Measurements from ENCODE around the gene TIGD3. TPM values are rescaled to one million over a fixed set of nuclear protein-coding genes. Genes with fewer than 3 reads are reported as not detected.

The TIGD3 gene
- total RNA-seq, 6 experiments from 2014 or later = 0.10 to 0.28 (median 0.20) TPM; not detected in 3

DNA sequence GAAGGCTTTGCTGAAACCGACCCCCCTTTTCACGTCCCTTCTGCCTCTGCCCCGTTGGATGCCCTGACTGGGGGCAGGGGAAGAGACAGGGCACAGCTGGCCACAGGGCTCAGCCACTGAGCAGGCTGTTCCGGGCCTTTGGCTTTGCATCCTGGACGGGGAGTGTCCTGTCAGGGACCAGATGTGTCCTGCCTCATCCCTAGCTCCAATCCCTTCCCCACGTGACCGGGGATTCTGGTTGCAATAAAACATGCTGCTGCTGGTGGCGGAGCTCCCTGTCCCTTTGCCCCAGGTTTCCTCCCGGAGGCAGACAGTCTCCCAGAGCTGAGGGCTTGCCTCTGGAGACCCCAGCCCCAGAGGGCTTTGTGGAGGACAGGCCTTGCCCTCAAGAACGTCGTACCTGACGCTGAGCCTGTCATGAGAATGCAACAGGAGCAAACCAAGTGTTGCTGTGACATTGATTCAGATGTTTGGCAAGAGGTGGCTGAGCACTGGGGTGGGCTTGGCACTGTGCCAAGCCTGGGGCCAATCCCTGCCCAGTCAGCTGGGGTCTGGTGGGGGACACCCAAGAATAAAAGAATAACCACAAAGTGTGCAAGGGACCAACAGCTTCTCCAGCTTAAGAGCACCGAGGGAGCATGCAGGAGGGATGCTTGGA is 32.6 kb upstream of the TIGD3 start:
- intact Hi-C loops (cut with DNase I) = no loop called here
- no peaks in the 10 kb centered on the region for H3K27me3 ChIP-seq
- ATAC-seq (no peak), DNase-seq (no peak)
- WGBS (ENCODE audit: insufficient coverage, low coverage, low lambda C conversion rate, missing lambda C conversion rate) = 40% methylated on average over 1 of the region's 13 CpGs
- TF ChIP-seq, protein P1, sequence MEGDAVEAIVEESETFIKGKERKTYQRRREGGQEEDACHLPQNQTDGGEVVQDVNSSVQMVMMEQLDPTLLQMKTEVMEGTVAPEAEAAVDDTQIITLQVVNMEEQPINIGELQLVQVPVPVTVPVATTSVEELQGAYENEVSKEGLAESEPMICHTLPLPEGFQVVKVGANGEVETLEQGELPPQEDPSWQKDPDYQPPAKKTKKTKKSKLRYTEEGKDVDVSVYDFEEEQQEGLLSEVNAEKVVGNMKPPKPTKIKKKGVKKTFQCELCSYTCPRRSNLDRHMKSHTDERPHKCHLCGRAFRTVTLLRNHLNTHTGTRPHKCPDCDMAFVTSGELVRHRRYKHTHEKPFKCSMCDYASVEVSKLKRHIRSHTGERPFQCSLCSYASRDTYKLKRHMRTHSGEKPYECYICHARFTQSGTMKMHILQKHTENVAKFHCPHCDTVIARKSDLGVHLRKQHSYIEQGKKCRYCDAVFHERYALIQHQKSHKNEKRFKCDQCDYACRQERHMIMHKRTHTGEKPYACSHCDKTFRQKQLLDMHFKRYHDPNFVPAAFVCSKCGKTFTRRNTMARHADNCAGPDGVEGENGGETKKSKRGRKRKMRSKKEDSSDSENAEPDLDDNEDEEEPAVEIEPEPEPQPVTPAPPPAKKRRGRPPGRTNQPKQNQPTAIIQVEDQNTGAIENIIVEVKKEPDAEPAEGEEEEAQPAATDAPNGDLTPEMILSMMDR (IDR thresholded peaks at IDR 0.05) = no peak
- H3K36me3 ChIP-seq = peaks cover 0 to 9% (median under 1%) of the 10 kb centered on the region in 4 donors
- no peaks in the 10 kb centered on the region for H3K9me3 ChIP-seq
- H3K4me1 ChIP-seq = peaks cover 0 to 10% (median 0%) of the 10 kb centered on the region in 4 donors
- H3K4me3 ChIP-seq = no peak overlapping the region
- no peak overlapping the region for H3K27ac ChIP-seq

DNA sequence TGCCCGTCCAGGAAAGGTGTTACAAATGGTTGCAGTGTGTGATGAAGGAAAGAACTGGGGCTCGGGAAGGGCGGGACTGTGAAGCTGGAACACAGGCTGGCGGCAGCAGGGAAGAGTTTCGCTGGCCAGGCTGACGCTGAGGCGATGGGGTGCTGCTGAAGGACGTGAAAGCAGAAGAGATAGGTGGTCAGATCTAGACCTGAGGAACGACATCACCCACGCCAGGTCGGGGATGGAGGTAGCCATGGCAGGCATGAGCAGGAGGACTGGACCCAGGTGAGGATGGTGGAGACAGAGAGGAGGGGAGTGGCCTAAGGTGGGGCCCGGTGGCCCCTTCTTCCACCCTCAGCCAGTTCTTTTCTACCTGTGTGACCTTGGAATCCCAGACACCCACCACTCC is 30.7 kb upstream of the TIGD3 start:
- Histone ChIP-seq H3K27me3 (no peaks in the 10 kb centered on the region), H3K4me3 (no peak overlapping the region), H3K27ac (no peak overlapping the region), H3K36me3 (peaks cover 0 to 9% (median under 1%) of the 10 kb centered on the region in 4 donors), H3K4me1 (peaks cover 0 to 10% (median 0%) of the 10 kb centered on the region in 4 donors), H3K9me3 (no peaks in the 10 kb centered on the region)
- DNase-seq (no peak), ATAC-seq (no peak)
- WGBS (ENCODE audit: insufficient coverage, low coverage, low lambda C conversion rate, missing lambda C conversion rate) = 69% methylated on average over 8 of the region's 12 CpGs
- TF ChIP-seq POLR2A (IDR thresholded peaks at IDR 0.05) = no peak
- TF ChIP-seq, protein P1 (IDR thresholded peaks at IDR 0.05) = no peak
- intact Hi-C loops (cut with DNase I) = no loop called here

GRCh38 chr11:65325435-65325834 is 29.1 kb upstream of the TIGD3 start:
- H3K9me3 ChIP-seq = no peaks in the 10 kb centered on the region
- DNase-seq (no peak), ATAC-seq (no peak)
- WGBS (ENCODE audit: insufficient coverage, low coverage, low lambda C conversion rate, missing lambda C conversion rate) = 76% methylated on average over 4 of the region's 4 CpGs
- intact Hi-C loops (cut with DNase I) = loop anchor here in 1 of 2 donors (5.0 kb wide), 1 partner anchor 48 kb away; no protein-coding TSS in a partner anchor
- H3K4me1 ChIP-seq = peaks cover 0 to 5% (median 0%) of the 10 kb centered on the region in 4 donors
- H3K27ac ChIP-seq = no peak overlapping the region
- no peaks in the 10 kb centered on the region for H3K27me3 ChIP-seq
- no peak overlapping the region for H3K4me3 ChIP-seq
- peaks cover 0 to 9% (median under 1%) of the 10 kb centered on the region in 4 donors for H3K36me3 ChIP-seq
- TF ChIP-seq POLR2A (IDR thresholded peaks at IDR 0.05) = no peak
- TF ChIP-seq, protein P1 (IDR thresholded peaks at IDR 0.05) = no peak

DNA sequence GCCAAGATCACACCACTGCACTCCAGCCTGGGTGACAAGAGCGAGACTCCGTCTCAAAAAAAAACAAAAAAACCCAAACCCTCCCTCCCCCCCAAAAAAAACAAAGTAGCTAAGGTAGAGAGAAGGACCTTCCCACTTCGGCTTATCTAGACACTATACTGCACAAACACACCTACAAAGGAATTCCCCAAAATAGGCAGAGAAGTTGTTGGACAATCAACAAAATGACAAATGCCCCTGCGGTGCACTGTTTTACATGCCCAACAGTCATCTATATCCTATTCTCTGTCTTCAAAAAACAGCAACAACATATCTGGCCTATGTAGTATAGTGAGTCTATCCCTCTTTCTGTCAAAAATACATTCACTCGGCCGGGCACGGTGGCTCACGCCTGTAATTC is 27.5 kb upstream of the TIGD3 start:
- DNase-seq (no peak), ATAC-seq (no peak)
- Histone ChIP-seq H3K27ac (no peak overlapping the region), H3K4me1 (no peaks in the 10 kb centered on the region), H3K27me3 (no peaks in the 10 kb centered on the region), H3K9me3 (no peaks in the 10 kb centered on the region), H3K36me3 (peaks cover 0 to 2% (median under 1%) of the 10 kb centered on the region in 4 donors), H3K4me3 (no peak overlapping the region)
- WGBS (ENCODE audit: insufficient coverage, low coverage, low lambda C conversion rate, missing lambda C conversion rate) = 85% methylated on average over 8 of the region's 8 CpGs
- intact Hi-C loops (cut with DNase I) = loop anchor here in 1 of 2 donors (5.0 kb wide), 1 partner anchor 50 kb away; no protein-coding TSS in a partner anchor
- TF ChIP-seq, protein P1 (IDR thresholded peaks at IDR 0.05) = no peak
- no peak for TF ChIP-seq POLR2A (IDR thresholded peaks at IDR 0.05)

Data from right lobe of liver (tissue), 6 donors.